Mesothelial cell of epicardium (in vitro differentiated cells): ENCODE measurements around the gene EFL1. TPM values are rescaled to one million over a fixed set of nuclear protein-coding genes. Genes with fewer than 3 reads are reported as not detected.

Experiments
- DNase-seq, 2 experiments: peaks; one replicate each; pipeline ENCODE4 v3.0.0; 2021; ENCODE audit warnings: low spot score in 2 of 2; ENCODE audit not compliant: unreplicated experiment in 2 of 2
- H3K27ac Mint-ChIP-seq: 2 replicates; pipeline ENCODE4 v1.8.0; 2021; ENCODE audit warnings: mixed read lengths
- H3K27me3 Mint-ChIP-seq: 2 replicates; pipeline ENCODE4 v1.8.0; 2021; ENCODE audit warnings: low read depth, mixed read lengths
- H3K36me3 Mint-ChIP-seq: 2 replicates; pipeline ENCODE4 v1.8.0; 2021; ENCODE audit warnings: mixed read lengths
- H3K4me1 Mint-ChIP-seq: 2 replicates; pipeline ENCODE4 v1.8.0; 2021; ENCODE audit warnings: mixed read lengths
- H3K4me3 Mint-ChIP-seq: 2 replicates; pipeline ENCODE4 v1.8.0; 2021; ENCODE audit warnings: mild to moderate bottlenecking, moderate library complexity, mixed read lengths
- H3K9me3 Mint-ChIP-seq: 2 replicates; pipeline ENCODE4 v1.8.0; 2021; ENCODE audit warnings: mixed read lengths
- total RNA-seq: library from RNA; stranded (reverse); gene quantifications from 3 replicates; pipeline ENCODE4 v1.2.1, GENCODE V29; 2021
- TF ChIP-seq, protein P1 (sequence below): fragments of 200-600 bp; sonication (generic); IDR thresholded peaks from one replicate; pipeline ENCODE4 v1.5.0; 2021; ENCODE audit warnings: antibody characterized with exemption; ENCODE audit not compliant: unreplicated experiment

Gene EFL1
- total RNA-seq, 1 donor from 2014 or later: 24.5 TPM

DNA sequence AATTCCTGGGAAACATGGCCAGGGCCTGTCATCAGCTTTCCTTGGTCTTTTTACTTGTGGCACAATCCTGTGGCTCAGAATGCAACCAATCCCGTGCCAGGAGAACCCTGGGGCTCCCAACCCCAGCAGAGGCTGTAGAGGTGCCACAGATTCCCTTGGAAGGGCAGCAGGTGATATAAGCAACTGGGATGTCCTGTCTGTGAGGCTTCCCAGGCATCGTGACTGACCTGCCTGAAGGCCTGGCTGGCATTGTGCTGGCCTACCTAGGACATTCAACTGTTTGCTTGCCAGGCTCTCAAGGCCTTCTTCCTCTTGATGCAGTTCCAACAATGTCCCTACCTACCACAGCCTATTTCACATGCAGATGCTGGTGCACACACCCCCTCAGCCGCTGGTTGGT is 144.5 kb downstream of the EFL1 start:
- H3K36me3 Mint-ChIP-seq: peaks cover 3% of the 10 kb centered on the region
- no peak overlapping the region for H3K4me3 Mint-ChIP-seq
- no peak overlapping the region for H3K27ac Mint-ChIP-seq
- no peaks in the 10 kb centered on the region for H3K9me3 Mint-ChIP-seq
- TF ChIP-seq, protein P1, sequence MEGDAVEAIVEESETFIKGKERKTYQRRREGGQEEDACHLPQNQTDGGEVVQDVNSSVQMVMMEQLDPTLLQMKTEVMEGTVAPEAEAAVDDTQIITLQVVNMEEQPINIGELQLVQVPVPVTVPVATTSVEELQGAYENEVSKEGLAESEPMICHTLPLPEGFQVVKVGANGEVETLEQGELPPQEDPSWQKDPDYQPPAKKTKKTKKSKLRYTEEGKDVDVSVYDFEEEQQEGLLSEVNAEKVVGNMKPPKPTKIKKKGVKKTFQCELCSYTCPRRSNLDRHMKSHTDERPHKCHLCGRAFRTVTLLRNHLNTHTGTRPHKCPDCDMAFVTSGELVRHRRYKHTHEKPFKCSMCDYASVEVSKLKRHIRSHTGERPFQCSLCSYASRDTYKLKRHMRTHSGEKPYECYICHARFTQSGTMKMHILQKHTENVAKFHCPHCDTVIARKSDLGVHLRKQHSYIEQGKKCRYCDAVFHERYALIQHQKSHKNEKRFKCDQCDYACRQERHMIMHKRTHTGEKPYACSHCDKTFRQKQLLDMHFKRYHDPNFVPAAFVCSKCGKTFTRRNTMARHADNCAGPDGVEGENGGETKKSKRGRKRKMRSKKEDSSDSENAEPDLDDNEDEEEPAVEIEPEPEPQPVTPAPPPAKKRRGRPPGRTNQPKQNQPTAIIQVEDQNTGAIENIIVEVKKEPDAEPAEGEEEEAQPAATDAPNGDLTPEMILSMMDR: no peak
- peaks cover 10% of the 10 kb centered on the region for H3K4me1 Mint-ChIP-seq
- DNase-seq: peak in 1 of 2 experiments; percentile 17
- no peaks in the 10 kb centered on the region for H3K27me3 Mint-ChIP-seq

DNA sequence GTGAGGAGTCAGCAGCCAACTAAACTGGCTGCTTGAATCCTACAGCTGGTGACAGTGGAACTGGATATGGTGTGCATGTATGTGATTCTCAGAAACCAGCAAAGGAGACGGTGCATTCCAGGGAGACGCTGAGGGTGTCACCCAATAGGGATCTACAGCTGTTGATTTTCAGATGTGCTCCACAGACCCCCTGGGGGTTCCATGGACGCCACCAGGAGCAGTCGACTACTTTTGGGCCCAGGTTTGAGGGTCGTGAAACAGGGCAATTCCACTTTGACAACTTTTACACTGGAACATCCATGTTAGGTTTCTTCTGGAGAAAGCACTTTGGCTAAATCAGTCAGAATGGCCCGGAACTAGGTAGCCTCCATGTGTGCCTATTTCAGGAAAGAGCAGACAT is 145.2 kb downstream of the EFL1 start:
- Mint-ChIP-seq H3K4me1 (peaks cover 4% of the 10 kb centered on the region), H3K27ac (no peak overlapping the region), H3K9me3 (no peaks in the 10 kb centered on the region), H3K27me3 (no peaks in the 10 kb centered on the region), H3K36me3 (peaks cover 3% of the 10 kb centered on the region), H3K4me3 (no peak overlapping the region)
- TF ChIP-seq, protein P1: no peak
- DNase-seq: no peak

DNA sequence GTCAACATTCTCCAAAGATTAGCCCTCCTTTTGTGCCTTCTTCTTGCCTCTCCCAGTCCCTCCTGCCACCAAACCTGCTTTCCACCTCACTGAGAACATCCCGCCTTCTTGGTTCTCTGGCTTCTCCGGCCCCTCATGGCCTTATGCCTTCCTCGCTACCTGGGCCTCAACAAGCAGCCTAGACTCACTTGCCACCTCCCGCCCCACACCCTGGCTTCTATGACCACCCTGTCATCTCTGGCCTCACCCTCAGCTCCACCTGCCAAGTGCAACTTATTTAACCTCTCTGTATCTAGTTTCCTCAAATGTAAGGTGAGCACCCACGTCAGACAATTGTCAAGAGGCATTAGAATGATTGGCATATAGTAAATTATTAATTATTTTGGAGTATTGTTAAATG is 147.9 kb downstream of the EFL1 start:
- TF ChIP-seq, protein P1: no peak
- Mint-ChIP-seq H3K4me3 (no peak overlapping the region), H3K36me3 (peaks cover 8% of the 10 kb centered on the region), H3K27me3 (no peaks in the 10 kb centered on the region), H3K27ac (no peak overlapping the region), H3K9me3 (peaks cover 5% of the 10 kb centered on the region), H3K4me1 (peaks cover 5% of the 10 kb centered on the region)
- DNase-seq: no peak

DNA sequence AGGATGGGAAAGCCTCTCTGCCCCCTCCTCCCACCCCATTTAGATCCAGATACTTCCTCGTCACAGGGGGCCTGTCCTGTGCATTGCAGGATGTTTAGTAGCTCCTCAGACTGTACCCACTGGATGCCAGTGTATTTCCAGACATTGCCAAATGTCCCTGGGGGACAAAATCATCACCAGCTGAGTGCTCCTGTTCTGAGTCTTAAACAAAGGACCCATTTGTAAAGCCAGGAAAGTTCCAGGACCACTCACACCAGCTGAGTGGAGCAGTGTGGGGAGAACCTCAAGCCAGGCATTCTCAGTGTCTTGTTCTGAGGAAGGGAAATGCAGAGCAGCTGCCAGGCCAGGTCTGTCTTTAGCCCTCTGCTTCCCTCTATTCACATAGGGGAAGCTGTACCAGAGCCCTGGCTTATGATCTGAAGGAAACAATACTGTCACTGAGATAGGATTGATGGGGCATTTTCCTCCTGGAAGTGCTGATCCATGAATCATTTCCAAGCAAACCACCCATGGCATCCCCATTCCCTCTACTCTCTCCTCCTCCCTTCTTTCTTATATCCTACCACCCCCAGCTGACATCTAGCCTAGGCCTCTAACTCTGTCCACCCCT is 149.3 kb downstream of the EFL1 start:
- Mint-ChIP-seq H3K4me1 (peaks cover 5% of the 10 kb centered on the region), H3K9me3 (peaks cover 5% of the 10 kb centered on the region), H3K4me3 (no peak overlapping the region), H3K27me3 (no peaks in the 10 kb centered on the region), H3K36me3 (peaks cover 8% of the 10 kb centered on the region), H3K27ac (no peak overlapping the region)
- TF ChIP-seq, protein P1: no peak
- no peak for DNase-seq

DNA sequence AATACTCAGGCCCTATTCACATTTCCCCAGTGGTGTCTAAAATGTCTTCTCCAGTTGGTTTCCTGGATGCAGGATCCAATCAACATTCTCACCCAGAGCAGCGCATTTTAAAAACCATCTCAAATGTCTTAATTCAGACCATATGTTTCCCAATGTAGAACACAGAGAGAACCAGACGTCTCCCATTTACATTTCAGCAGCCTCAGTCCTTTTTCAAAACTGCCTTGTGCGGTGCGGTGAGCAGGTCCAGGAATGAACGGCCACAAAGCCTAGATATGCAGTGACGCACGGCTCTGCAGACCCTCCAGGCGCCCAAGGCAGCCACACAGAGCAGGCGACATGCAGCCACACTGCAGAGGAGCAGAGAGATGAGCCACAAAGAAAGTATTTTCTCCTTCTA is 150.6 kb downstream of the EFL1 start:
- Mint-ChIP-seq H3K4me3 (no peak overlapping the region), H3K27ac (peak overlapping the region; percentile 41), H3K4me1 (peaks cover 5% of the 10 kb centered on the region), H3K27me3 (no peaks in the 10 kb centered on the region), H3K36me3 (peaks cover 5% of the 10 kb centered on the region), H3K9me3 (peaks cover 5% of the 10 kb centered on the region)
- DNase-seq: no peak
- TF ChIP-seq, protein P1: no peak

DNA sequence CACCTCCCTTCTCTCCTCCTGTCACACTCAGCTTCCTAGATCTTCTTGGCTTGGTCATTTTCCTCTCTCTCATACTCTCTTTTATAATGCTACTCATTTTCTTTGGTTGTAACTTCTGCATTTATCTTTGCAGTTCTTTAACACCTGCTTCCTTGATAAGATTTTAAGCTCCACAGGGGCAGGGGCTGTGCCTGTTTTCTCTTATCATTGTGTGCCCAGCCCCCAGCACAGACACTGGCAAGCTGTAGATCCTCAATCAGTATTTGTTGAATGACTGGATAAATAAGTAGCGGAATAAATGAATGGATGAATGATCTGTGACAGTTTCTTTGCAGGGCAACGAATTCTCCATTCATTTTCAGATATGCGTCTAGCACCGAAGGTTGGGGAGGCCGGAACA is 152.4 kb downstream of the EFL1 start:
- DNase-seq: no peak
- TF ChIP-seq, protein P1: no peak
- peaks cover 5% of the 10 kb centered on the region for H3K9me3 Mint-ChIP-seq
- H3K27ac Mint-ChIP-seq: no peak overlapping the region
- H3K4me3 Mint-ChIP-seq: no peak overlapping the region
- peaks cover 5% of the 10 kb centered on the region for H3K36me3 Mint-ChIP-seq
- H3K4me1 Mint-ChIP-seq: peaks cover 15% of the 10 kb centered on the region
- H3K27me3 Mint-ChIP-seq: no peaks in the 10 kb centered on the region
